ENCODE data around the gene CHCHD6.
"Not testable (repeated sequence)": the region's sequence is repeated elsewhere in the genome, so short reads cannot be mapped to it uniquely, and the experiment has no call there.

Gene CHCHD6

DNA sequence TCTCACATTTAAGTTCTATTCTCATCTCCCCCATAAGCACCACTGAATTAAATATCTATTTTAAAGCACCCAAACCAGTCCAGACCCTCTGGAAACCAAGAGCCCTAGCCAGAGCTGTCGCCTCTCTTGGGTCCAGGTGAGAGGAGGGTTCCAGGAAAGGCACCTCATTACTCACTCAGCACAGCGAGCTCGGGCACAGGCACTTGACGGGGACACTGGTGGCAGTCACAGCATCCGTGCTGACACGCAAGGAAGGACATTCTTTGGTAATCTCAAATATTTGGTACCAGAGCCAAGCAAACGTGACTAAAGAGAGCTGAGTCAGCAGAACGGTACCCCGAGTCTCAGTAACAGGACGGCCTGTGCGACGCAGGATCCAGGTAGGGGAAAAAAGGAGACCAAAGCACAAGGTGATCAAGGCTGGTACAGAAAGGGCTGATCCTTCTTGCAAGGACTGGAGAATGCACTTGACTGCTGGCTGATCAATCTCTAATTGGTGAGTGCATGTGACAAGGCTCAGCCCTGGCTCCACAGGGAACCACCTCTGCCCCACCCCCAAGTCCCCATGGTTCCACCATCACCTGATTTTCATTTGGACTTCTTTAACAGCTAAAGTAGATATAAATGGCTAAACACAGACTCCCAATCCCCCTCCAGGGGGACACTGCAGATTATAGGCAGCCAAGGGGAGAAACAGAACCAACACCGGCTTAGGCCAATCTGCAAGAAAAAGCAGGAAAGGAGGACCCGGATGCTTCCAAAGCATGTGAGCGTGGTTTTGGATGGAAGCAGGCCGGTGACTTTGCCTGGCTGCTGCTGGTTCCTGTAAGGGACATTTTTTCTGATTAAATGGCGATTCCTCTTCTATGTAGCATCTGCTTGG, 61.4 kb downstream of the CHCHD6 start:
- no peak for DNase-seq (ENCODE audit: low read depth in 1 of 2, low spot score in 1 of 2)

DNA sequence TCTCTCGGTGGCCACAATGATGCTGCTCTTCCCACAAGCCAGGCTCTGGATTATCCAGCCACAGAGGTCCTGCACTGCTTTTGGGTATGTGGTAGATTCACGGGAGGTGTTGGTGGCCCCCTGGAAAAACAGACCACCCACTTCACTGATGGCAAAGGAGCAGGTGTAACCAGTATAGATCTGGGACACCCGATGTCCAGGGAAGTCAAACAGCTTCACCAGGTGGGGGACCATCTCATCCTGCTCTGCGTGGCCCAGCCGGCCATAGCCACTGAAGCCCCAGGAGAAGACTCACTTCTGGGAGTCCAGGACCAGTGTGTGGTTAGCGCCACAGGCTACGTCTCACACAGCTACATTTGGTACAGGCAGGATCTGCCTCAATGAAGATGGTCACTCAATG, 62.6 kb downstream of the CHCHD6 start:
- DNase-seq (ENCODE audit: low read depth in 1 of 2, low spot score in 1 of 2), result no peak

DNA sequence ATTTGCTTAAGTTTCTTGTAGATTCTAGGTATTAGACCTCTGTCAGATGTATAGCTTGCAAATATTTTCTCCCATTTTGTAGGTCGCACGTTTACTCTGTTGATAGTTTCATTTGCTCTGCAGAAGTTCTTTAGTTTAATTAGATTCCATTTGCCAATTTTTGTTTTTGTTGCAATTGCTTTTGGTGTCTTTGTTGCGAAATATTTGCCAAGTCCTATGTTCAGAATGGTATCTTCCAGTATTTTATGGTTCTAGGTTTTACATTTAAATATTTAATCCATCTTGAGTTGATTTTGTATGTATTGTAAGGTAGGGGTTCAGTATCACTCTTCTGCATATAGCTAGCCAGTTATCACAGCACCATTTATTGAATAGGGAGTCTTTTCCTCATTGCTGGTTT, 64.9 kb downstream of the CHCHD6 start:
- no peak for DNase-seq (ENCODE audit: low read depth in 1 of 2, low spot score in 1 of 2)

DNA sequence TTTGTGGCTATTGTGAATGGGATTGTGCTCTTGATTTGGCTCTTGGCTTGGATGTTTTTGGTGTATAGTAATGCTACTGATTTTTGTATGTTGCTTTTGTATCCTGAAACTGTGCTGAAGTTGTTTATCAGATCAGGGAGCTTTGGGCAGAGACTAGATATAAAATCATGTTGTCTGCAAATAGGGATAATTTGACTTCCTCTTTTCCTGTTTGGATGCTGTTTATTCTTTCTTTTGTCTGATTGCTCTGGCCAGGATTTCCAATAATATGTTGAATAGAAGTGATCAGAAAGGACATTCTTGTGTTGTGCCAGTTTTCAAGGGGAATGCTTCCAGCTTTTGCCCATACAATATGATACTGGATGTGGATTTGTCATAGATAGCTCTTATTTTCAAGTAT, 66.1 kb downstream of the CHCHD6 start:
- no peak for DNase-seq (ENCODE audit: low read depth in 1 of 2, low spot score in 1 of 2)

DNA sequence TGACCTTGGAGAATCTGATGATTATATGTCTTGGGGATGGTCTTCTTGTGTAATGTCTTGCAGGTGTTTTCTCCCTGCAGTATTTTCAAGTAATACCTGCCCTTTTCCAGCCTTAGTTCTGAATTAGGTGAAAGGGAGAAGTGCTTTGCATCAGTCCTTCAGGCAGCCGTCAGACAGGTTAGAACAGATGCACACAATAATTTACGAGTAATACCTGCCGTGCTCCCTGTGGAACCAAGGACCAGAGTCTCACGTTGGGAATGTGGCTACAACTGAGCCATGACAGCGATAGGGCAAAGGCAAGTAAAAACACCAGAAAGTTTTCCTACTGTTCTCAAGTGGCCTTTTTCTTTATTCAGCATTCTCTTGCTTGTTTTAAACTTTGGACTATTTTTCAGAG, 69.1 kb downstream of the CHCHD6 start:
- no peak for DNase-seq (ENCODE audit: low read depth in 1 of 2, low spot score in 1 of 2)

DNA sequence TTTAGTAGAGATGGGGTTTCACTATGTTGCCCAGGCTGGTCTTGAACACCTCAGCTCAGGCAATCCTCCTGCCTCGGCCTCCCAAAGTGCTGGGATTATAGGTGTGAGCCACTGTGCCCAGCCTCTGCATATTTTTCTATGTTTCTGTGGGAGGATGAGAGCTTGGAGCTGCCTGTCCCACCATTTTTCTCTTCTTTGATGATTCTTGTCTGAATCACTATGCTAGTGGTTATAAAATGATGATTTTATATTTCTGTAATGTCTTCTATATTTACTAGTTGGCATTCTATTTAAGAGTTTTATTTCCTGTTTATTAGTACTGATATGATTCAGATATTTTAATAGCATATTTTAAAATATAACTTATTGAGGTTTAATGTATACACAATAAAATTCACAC, 69.7 kb downstream of the CHCHD6 start:
- no peak for DNase-seq (ENCODE audit: low read depth in 1 of 2, low spot score in 1 of 2)

DNA sequence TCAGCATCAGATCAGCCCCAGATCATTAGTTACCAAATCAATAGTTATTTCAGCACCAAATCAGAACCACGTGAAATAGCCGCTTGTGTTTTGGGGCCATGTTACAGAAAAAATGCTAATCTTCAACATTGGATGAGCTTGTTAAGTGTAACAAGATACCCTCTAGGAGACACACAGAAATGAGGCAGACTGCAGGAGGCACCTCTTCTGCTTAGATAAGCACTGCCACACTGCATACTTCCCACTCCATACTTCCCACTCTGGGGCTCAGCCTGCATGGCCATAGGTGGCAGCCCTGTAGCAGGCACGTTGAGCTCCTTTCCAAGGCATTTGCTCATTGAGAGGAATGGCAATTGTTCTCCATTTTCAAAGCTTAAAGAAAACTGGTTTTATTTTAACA, 73.3 kb downstream of the CHCHD6 start:
- DNase-seq (ENCODE audit: low read depth in 1 of 2, low spot score in 1 of 2), result no peak

DNA sequence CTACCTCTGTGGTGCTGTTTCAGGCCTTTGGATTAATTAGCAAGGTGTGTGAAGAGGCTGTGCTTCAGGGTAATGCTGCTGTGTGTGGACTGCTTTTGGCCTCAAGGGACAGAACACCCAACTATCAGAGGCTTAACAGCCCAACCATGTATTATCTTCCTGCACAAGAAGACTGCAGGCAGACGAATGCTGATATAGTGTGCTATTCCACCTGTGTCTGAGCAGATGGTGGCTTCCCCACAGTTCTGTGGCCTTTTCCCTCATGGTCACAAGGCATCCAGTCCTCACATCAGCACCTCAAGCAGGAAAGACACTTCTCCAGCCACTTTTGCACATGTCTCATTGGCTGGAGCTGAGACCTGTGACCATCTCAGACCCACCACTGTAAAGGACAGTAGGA, 76.6 kb downstream of the CHCHD6 start:
- no peak for DNase-seq (ENCODE audit: low read depth in 1 of 2, low spot score in 1 of 2)

DNA sequence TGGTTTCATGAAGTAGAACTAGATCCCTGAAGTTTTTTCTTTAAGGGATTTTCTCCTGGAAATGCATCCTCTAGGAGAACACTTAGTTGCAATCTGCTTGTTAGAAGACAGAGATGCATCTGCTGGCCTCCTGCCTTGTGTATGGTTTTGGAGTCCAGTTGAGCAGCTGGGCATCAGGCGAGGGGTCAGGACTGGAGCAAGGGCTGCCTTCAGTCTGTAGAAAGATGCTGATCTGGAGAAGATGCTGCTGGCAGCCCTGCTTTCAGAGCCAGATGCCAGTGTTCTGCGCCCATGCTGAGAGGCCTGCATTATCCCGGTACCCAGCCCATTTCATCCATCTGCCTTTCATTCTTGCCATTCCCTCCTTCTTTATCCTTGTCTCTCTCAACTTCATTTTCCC, 77.4 kb downstream of the CHCHD6 start:
- no peak for DNase-seq (ENCODE audit: low read depth in 1 of 2, low spot score in 1 of 2)

DNA sequence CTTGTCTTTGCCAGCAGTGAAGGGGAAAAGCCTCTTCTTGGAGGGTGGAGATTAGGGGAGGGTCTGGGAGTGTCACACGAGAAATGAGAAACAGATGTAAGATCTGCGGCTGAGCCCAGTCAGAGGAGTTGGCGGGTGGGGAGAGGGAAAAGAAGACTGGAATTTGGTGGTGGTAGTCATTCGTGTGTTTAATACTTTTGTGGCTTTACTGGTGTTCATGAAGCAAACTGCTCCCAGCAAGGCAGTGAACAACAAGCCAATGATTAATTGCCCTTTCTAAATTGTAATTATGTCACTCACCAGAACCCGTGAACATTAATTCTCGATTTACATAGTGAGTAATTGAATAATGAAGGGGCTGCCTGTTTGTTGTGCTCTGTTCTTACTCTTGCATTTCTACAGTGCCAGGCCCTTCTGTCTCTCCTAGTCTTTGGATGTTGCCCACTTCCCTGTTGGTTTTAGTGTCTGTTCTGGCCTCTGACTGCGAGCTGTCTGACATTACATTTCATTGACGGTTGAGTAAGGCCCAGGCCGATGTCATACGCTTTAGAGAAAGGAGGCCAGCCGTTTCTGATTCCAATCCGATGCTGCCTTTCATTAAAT, 78.0 kb downstream of the CHCHD6 start:
- no peak for DNase-seq (ENCODE audit: low read depth in 1 of 2, low spot score in 1 of 2)

DNA sequence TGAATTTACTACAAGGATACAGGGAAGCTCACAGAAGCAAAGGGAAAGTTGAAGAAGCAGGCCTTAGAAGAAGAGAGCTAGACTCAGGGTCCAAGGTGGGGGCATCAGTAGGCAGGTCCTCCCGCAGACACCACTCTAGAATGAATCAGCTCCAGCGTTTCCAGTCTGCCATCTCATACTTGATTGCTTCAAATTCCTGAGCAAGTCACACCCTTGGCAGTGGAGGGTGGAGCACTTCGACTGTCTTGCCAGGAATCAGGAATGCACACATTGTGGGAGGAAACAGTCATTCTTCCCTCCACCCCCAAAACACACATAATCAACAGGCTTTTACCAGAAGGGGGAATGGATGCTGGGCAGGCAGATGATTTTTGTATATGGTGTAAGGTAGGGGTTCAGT, 78.5 kb downstream of the CHCHD6 start:
- no peak for DNase-seq (ENCODE audit: low read depth in 1 of 2, low spot score in 1 of 2)

DNA sequence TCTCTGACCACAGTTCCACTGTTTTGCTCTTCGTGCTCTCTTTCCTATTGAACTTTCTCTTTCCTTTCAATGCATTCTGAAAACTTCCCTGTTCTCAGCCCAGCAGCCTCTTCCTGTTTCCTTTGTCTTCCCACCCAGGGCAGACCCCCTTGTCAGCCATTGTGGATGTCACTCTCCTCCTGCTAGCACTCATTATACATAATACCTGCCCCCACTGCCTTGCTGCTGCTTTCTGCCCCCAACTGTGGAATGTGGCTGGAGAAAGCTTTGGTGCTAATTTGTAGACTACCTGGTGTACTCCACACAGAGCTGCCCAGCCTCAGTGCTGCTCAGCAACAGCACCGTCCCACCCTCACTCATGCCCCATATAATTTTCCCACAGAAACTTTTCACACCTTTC, 80.2 kb downstream of the CHCHD6 start:
- DNase-seq (ENCODE audit: low read depth in 1 of 2, low spot score in 1 of 2), result no peak

DNA sequence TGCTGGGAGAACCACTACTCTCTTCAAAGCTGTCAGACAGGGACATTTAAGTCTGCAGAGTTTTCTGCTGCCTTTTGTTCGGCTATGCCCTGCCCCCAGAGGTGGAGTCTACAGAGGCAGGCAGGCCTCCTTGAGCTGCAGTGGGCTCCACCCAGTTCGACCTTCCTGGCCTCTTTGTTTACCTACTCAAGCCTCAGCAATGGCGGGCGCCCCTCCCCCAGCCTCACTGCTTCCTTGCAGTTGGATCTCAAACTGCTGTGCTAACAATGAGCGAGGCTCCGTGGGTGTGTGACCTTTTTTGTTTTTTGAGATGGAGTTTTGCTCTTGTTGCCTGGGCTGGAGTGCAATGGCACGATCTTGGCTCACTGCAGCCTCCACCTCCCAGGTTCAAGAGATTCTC, 87.3 kb downstream of the CHCHD6 start:
- DNase-seq (ENCODE audit: low read depth in 1 of 2, low spot score in 1 of 2), result not testable (repeated sequence)

DNA sequence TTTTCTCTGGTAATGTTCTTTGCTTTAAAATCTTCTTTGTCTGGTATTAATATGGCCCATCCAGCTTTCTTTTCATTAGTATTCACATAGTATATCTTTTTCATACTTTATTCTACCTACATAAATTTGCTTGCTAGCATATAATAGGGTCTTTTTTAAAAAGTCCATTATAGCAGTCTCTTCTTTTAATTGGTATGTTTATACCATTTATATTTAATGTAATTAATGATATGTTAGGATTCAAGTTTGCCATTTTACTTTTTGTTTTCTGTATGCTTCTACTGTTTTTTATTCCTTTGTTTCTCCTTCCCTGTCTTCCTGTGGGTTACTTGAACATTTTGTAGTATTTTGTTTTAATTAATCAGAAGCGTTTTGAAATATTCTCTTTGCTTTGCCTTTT, 89.0 kb downstream of the CHCHD6 start:
- DNase-seq (ENCODE audit: low read depth in 1 of 2, low spot score in 1 of 2), result no peak

DNA sequence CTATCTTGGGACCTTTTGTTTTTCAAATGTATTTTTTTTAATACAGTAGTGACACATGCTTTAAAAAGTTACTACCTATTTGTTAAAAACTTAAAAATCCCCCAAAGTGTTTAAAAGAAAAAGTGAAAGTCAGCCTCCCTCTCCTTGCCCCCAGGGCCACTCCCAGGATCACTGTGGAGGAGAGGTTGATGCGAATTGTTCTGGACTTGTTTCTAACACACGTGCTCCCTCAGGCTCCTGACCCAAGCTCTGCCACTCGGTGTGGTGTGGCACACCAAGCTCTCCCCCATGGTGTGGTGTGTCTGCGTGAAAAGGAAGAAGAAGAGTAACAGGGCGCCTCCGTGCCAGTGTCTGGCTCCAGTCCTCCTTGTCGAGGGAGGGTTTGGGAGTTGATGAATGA, 93.5 kb downstream of the CHCHD6 start:
- no peak for DNase-seq (ENCODE audit: low read depth in 1 of 2, low spot score in 1 of 2)

DNA sequence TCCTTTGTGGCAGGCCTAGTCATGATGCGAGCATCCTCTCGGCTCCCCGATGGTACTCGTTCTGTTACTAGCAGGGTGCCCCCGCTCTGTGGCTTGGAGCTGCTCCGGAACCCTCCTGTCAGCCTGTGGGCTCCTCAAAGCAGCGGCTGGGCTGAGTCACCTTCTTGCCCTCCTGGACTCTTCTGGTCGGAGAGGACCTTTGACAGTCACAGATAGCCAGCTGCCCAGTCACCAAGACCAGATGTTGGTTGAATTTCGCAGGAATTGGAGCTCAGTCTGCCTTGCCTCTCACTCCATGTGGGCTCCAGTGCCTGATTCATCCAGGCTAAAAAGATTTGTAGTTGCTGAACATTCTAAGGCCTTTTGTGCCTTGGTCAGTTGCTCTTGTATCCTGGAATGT, 94.5 kb downstream of the CHCHD6 start:
- DNase-seq (ENCODE audit: low read depth in 1 of 2, low spot score in 1 of 2), result no peak

DNA sequence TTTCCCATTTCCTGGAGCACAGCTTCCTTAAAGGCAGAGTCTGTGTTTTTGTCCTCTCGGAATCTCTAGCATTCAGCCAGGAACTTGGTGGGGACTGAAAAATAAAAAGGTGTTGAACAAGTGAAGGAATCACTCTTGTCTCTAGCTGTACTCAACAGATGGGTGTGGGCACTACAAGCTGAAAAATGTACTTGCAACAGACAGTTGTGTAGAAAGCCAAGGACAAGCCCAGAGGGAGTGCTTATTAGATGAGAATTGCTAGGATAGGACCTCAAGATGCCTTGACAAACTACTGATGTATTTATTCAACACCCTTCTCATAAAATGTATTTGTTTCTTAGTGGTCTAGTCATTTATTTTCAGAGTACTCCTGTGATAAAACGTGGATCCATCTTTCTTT, 95.1 kb downstream of the CHCHD6 start:
- DNase-seq (ENCODE audit: low read depth in 1 of 2, low spot score in 1 of 2), result no peak

DNA sequence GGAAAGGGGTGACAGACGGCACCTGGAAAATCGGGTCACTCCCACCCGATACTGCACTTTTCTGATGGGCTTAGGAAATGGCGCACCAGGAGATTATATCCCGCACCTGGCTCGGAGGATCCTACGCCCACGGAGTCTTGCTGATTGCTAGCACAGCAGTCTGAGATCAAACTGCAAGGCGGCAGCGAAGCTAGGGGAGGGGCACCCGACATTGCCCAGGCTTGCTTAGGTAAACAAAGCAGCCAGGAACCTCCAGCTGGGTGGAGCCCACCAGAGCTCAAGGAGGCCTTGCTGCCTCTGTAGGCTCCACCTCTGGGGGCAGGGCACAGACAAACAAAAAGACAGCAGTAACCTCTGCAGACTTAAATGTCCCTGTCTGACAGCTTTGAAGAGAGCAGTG, 97.3 kb downstream of the CHCHD6 start:
- not testable (repeated sequence) for DNase-seq (ENCODE audit: low read depth in 1 of 2, low spot score in 1 of 2)

DNA sequence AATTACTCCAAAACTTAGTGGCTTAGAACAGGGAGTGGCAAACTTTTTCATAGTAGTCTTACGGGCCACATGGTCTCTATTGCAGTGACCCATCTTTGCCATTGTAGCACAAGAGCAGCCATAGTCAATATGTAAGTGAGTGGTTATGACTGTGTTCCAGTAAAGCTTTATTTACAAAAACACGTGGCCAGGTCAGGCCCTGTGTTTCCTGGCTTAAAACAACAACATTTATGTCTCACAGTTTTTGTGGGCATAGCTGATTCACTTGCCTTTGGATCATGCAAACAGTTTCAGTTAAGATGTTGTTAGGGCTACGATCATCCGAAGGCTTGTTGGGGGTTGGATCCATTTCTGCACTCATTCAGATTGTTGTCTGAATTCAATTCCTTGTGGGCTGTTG, 103.8 kb downstream of the CHCHD6 start:
- DNase-seq (ENCODE audit: low read depth in 1 of 2, low spot score in 1 of 2), result no peak

DNA sequence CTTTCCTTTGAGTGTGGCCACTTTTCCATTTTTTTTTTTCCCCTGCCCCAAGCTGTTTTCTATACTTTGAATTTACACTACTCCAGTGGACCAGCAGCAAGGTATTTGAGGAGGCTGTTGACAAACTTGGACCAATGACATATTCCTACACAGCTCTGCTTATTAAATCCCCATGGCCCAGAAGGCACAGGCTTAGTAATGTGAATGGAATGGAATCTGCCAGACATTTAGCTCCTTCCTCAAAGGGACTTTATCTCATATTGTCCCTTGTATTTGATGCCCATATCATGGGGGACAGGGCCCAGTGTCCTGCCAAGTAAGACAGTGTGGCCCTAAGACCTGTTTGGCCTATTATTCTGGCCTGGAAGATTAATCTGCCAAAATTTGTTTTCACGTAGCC, 107.5 kb downstream of the CHCHD6 start:
- DNase-seq (ENCODE audit: low read depth in 1 of 2, low spot score in 1 of 2), result no peak

DNA sequence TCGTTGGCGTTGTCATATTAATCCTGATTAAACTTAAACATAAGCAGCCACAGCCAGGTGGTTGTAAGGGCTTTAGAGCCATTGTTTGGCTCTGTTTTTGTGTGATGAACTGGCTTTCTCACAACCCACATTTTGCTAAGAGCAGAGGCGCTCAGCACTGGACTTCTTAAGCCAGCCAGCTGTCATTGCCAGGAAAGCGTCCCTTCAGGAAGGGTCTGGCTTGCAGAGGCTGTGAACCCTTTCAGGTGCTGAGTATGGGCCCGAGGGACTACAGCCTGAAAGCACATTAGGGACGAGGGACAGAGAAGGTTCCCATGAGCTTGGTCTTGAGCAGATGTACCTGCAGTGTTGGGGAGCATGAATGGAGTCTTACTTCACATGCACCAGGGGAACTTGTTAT, 112.3 kb downstream of the CHCHD6 start:
- DNase-seq (ENCODE audit: low read depth in 1 of 2, low spot score in 1 of 2), result no peak

DNA sequence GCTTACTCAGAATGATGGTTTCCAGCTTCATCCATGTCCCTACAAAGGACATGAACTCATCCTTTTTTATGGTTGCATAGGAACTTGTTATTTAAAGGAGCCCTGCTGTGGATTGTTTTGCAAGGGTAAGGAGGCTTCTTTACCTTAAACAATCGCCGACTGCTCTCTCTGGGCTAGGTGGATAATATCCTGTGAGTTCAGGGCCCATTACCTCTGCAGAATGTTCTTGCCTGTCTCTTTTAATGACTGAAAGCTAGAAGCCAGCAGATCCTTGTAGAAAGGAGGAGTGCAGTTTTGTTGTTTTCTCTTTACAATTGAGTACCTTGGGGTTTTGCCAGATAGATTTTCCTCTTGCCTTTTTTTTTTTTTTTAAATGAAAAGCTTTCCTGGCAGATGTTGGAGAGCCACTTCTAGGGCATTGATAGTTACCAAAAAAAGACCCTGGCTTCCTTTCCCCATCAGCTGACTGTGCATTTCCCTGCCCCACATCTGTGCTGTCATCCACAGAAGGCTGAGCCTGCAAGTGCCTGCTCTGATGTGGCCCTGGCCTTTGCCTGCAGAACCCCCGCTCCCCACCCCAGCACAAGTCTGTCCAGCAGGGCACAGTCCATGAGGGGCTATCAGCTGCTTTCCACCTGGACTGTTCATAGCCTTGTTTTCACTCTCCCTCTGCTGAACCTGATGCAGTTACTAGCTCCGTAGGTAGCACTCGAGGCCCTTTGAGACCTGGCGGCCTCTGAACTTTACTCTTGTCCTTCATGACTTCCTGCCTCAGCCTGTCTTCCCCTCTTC, 113.1 kb downstream of the CHCHD6 start:
- DNase-seq (ENCODE audit: low read depth in 1 of 2, low spot score in 1 of 2), result no peak
